ENCODE measurements around the gene BICRAL. TPM values are rescaled to one million over a fixed set of nuclear protein-coding genes. Genes with fewer than 3 reads are reported as not detected.

BICRAL gene
- total RNA-seq, 1 experiment from 2014 or later = 9.7 TPM

GRCh38 chr6:42846505-42846904 lies 64.7 kb downstream of the BICRAL start:
- Mint-ChIP-seq H3K27ac (no peak overlapping the region; the same call in 1 of the 2 replicates), H3K4me3 (no peak overlapping the region), H3K27me3 (ENCODE audit: low read depth) (no peaks in the 10 kb centered on the region), H3K4me1 (no peaks in the 10 kb centered on the region), H3K36me3 (peaks cover 12% of the 10 kb centered on the region), H3K9me3 (peaks cover 4% of the 10 kb centered on the region; the same call in 1 of the 2 replicates)
- DNase-seq (ENCODE audit: low spot score) (no peak), ATAC-seq (no peak)
- ChIA-PET CTCF (no interaction called here), POLR2A (no interaction called here)
- TF ChIP-seq TEAD1 (CRISPR knock-in tag; IDR thresholded peaks at IDR 0.05) (no peak), ZNF232 (CRISPR knock-in tag; IDR thresholded peaks at IDR 0.05) (no peak), ZNF121 (CRISPR knock-in tag; IDR thresholded peaks at IDR 0.05) (no peak), HMGA2 (CRISPR knock-in tag; IDR thresholded peaks at IDR 0.05) (no peak), GABPB1 (CRISPR knock-in tag; IDR thresholded peaks at IDR 0.05) (no peak), RELA (CRISPR knock-in tag; IDR thresholded peaks at IDR 0.05; ENCODE audit: borderline replicate concordance) (no peak), CREB1 (CRISPR knock-in tag; IDR thresholded peaks at IDR 0.05) (no peak), FOXK1 (CRISPR knock-in tag; IDR thresholded peaks at IDR 0.05) (no peak), SOX15 (CRISPR knock-in tag; IDR thresholded peaks at IDR 0.05) (no peak), ZNF281 (CRISPR knock-in tag; IDR thresholded peaks at IDR 0.05) (no peak), ZMAT4 (CRISPR knock-in tag; IDR thresholded peaks at IDR 0.05) (no peak), ZNF425 (CRISPR knock-in tag; conservative IDR thresholded peaks at IDR 0.05) (no peak)

- no peaks in the 10 kb centered on the region for H3K27me3 Mint-ChIP-seq (ENCODE audit: low read depth)
- H3K9me3 Mint-ChIP-seq = no peaks in the 10 kb centered on the region
- POLR2A ChIA-PET = no interaction called here
- H3K27ac Mint-ChIP-seq = no peak overlapping the region
- DNase-seq (ENCODE audit: low spot score) = no peak
- peaks cover 9% of the 10 kb centered on the region for H3K36me3 Mint-ChIP-seq
- H3K4me1 Mint-ChIP-seq = no peaks in the 10 kb centered on the region
- no peak for ATAC-seq
- no peak overlapping the region for H3K4me3 Mint-ChIP-seq
- TF ChIP-seq ZNF263 (CRISPR knock-in tag; IDR thresholded peaks at IDR 0.05; ENCODE audit: low read depth) (no peak), ZNF671 (CRISPR knock-in tag; IDR thresholded peaks at IDR 0.05) (no peak), ZBTB21 (CRISPR knock-in tag; IDR thresholded peaks at IDR 0.05; ENCODE audit: borderline replicate concordance) (no peak), ZBTB43 (CRISPR knock-in tag; IDR thresholded peaks at IDR 0.05) (no peak), RORB (CRISPR knock-in tag; IDR thresholded peaks at IDR 0.05) (no peak), E2F4 (CRISPR knock-in tag; IDR thresholded peaks at IDR 0.05; ENCODE audit: borderline replicate concordance, low read depth) (no peak), ZNF416 (CRISPR knock-in tag; IDR thresholded peaks at IDR 0.05) (no peak), HMGXB4 (CRISPR knock-in tag; IDR thresholded peaks at IDR 0.05) (no peak), RELA (CRISPR knock-in tag; IDR thresholded peaks at IDR 0.05; ENCODE audit: borderline replicate concordance) (no peak), CTCF (IDR thresholded peaks at IDR 0.05) (no peak), MYBL2 (CRISPR knock-in tag; IDR thresholded peaks at IDR 0.05) (no peak)
- CTCF ChIA-PET = no interaction called here
These were observed 66.8 kb downstream of the BICRAL start for GRCh38 chr6:42848700-42849099.

Data from WTC11 (cell line).